CD4-positive, alpha-beta T cell treated with Interleukin-15 for 4 hours (primary cell): Measurements from ENCODE around the gene MRGPRG.
"Not testable (repeated sequence)": the region's sequence is repeated elsewhere in the genome, so short reads cannot be mapped to it uniquely, and the experiment has no call there.

Experiments
- DNase-seq: peaks from one replicate; pipeline ENCODE4 v3.0.0-alpha.2; 2020; ENCODE audit warnings: low spot score

MRGPRG gene, protein sequence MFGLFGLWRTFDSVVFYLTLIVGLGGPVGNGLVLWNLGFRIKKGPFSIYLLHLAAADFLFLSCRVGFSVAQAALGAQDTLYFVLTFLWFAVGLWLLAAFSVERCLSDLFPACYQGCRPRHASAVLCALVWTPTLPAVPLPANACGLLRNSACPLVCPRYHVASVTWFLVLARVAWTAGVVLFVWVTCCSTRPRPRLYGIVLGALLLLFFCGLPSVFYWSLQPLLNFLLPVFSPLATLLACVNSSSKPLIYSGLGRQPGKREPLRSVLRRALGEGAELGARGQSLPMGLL

DNA sequence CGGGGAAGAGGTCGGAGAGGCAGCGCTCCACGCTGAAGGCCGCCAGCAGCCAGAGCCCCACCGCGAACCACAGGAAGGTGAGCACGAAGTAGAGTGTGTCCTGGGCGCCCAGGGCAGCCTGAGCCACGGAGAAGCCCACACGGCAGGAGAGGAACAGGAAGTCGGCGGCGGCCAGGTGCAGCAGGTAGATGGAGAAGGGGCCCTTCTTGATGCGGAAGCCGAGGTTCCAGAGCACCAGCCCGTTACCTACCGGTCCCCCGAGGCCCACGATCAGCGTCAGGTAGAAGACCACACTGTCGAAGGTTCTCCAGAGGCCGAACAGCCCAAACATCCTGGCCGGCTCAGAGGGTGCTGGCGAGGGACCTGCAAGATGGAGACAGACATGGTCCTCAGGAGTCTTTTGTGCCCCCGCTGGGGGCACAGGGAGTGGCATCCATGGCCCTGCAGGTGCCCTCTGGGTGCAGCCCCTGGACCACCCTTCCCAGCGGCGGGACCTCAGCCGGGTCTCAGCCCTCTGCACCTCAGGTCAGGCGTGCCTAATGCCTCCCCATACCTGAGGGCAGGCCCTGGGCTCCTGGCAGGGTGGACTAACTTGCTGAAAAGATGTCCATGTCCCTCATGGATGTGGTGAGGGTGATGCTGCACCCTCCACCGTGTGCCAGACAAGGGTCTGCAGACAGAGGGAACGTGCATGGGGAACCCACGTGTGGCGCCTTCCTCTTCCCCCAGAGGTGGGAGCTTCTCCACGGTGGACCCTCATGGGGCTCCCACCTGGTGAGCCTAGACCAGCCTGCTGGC is at the start of gene MRGPRG:
MRGPRG (minus strand) TSS at position 331 of the 798 bp plus-strand sequence; CDS start at position 331, 0 bp downstream.
- no peak for DNase-seq

DNA sequence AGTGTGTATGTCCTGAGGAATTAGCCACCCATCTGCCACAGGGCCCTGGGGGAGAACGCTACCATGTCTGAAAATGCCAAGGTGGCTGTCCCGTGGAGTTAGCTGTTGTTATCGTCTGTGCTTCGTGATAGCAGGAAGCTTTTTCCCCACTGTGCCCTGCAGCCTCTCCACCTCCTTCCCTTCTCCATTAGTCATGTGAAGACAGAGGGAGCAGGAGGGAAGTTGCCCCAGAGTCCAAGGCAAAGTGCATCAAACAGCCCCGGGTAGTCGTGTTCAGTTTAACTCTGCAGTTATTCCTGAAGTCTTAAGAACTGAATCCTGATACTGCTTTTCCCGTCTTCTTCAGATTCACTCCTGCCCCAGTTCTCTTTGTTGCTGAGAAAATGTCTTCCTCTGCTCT is 43.9 kb upstream of the MRGPRG start:
- DNase-seq = not testable (repeated sequence)

DNA sequence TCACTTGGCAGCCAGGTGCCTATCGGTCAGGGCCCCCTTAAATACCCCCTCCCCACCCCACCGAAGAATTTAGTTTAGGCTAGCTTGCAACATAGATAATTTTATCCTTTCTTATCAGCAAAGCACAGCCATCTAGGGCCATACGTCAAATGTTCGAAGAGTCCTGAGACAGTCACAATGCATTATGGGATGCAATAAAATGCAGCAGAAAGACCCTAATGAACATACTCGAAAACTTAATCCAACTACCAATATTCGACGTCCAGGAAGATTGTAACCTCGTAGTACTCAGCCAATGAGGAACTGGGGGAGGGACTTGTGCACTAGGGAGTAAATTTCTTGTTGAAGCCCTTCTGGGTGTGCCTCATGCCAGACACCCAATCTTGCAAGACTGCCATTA is 43.2 kb upstream of the MRGPRG start:
- not testable (repeated sequence) for DNase-seq

DNA sequence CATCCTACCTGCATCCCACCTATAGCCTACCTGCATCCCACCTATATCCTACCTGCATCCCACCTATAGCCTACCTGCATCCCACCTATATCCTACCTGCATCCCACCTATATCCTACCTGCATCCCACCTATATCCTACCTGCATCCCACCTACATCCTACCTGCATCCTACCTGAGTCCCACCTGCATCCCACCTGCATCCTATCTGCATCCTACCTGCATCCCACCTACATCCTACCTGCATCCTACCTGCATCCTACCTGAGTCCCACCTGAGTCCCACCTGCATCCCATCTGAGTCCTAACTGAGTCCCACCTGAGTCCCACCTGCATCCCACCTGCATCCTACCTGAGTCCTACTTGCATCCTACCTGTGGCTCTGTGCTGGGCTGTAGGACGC is 38.9 kb upstream of the MRGPRG start:
- not testable (repeated sequence) for DNase-seq

DNA sequence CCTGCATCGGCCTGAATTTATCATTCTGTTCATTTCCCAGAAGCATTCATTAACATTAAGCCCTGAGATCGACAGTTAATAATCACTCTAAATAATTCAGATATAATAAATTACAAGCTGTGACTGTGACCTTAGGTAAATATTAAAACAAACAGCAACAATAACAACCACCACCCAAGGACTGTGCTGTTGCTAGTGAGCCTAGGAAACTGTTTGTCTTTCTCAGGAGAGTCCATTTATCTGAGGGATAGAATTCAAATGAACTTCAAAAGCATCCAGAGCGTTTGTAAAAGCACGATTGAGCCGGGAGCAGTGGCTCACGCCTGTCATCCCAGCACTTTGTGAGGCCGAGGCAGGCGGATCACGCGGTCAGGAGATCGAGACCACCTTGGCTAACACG is 36.6 kb upstream of the MRGPRG start:
- not testable (repeated sequence) for DNase-seq

DNA sequence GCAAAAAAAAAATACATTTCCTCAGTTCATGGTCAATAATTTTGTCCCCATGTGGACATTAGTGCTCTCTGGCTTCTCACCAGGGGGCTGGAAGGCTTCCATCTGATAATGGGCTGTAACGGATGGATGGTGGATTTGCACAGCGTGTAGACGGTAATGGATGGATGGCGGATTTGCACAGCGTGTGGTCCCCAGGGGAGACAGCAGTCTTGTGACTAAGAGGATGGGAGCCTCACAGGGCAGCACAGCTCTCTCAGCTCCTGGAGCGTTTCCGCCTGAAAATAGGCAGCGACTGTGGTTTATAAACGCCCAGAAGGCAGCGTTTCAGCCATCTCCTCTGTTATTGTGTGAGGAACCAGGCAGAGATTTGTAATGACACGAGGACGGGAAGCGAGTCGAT is 36.2 kb upstream of the MRGPRG start:
- DNase-seq = not testable (repeated sequence)

DNA sequence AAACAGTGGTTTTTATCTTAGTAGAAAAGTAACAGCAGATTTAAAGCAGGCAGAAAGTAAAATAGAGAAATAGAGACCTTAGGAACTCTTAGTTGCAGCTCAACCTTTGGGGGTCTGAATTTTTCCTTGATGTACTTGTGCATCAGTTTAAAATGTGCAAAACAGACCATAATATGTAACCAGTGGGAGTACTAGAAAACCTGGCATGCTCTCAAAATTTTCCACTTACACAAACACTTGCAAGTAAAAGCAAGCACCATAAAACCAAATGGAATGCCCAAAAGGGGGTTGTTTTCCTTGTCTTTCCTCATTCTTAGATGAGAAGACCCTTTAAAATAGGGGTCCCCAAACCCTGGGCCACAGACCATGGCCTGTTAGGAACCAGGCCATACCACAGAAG is 26.5 kb upstream of the MRGPRG start:
- DNase-seq = no peak

DNA sequence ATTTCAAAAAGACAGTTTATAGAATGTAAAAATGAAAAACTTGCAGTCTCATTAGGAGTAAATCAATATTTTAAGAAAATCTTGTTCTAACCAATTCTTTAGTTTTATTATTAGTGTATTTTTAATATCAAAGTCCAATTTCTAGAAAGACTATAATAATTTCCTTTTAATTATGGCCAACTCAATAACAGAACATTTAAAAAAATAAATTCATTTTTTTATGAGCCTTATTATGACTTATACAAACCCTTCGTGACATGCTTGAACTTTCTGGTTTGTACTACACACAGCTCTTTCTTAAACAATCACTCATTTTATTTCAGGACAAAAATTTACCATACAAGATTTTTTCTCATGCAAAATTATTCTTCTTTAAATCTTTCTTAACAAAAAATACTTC is 25.3 kb upstream of the MRGPRG start:
- DNase-seq = no peak

DNA sequence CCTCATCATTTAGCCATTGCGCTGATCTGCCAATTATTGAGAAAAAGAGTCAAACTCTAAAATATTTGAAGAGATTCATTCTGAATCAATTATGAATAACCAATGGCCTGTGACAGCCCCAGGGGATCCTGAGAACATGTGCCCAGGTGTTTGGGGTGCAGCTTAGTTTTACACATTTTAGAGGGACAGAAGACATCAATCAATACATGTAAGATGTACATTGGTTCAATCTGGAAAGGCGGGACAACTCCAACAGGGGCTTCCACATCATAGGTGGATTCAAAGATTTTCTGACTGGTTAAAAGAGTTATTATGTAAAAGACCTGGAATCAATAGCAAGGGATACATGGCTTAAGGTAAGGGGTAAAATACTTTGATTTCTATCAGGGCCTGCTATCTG is 18.5 kb upstream of the MRGPRG start:
- no peak for DNase-seq

DNA sequence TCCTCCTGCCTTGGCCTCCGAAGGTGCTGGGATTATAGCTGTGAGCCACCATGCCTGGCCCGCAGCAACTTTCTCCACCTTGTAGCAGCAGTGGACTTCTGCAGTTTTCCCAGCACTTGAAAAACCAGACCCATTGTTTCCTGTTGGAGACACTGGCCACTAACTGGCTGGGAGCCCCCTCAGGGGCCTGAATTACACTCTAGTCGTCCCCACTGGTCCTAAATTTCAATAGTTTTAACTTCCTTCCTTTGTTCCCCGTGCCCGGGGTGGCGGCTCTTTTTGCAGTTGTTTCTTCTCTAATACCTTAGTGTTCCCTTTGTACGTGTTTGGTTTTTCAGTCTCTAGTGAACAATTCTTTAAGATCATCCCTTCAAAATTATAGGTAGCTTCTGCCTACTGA is 16.2 kb upstream of the MRGPRG start:
- DNase-seq = no peak

DNA sequence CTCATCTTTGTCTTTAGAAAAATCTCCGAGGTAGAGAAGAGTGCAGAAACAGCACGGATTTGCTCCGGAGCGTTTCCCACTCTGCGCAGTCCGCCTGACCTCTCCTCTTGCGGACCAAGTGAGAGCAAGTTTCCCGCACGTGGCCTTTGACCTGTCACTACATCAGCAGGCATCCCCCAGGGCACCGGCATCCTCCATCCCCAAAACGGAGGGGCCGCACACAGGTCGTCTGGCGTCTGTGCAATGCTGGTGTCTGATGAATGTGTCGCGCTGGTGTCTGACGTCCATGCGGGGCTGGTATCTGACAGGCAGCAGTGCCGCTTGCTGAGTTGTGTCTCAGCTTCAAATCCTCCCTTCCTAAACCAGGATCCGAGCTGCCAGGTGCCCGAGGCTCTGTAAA is 14.3 kb upstream of the MRGPRG start:
- no peak for DNase-seq

DNA sequence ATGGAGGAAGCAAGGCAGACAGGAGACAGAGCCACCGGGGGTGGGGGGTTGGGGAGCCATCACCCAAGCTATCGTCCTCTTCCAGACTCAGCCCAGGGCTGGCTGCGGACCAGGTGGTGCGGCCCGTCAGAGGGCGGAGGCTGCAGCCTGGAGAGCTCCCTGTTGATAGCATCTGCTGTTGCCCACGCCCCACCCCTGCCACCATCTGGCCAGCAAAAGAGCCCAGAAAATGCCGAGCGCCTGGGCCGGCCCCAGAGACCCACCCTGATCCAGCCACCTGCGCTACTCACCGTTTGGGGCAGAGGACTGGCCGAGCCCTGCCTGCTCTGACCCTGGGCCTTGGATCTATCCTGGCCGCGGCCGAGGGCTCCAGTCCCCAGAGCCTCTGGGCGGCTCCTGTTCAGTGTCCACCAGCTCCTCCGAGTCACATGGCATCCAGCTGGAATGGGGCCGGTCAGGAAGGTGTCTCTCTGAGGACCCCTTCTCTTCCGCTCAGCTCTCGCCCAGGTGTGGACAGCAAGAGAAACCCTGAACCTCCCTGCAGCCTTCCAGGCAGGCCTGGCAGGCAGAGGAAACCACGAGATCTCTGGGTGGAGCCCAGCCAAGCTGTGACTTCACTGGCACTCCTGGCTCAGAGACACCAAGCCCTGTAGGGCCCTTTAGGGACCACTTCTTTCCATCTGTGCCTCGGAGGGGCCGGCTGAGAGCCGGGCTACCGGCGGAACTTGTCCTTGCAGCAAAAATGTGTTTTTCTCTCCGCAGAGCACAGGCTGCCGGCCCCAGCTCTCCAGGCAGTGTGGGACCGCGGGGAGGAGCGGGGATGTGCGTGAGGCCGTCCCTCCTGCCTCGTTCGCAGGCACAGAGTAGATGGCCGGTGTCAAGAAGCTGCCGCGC is 13.5 kb upstream of the MRGPRG start, which contains the start of gene MRGPRE:
MRGPRE (minus strand) TSS at position 567 of the 894 bp plus-strand sequence. CDS start 3,618 bp downstream, outside the sequence.
- no peak for DNase-seq

DNA sequence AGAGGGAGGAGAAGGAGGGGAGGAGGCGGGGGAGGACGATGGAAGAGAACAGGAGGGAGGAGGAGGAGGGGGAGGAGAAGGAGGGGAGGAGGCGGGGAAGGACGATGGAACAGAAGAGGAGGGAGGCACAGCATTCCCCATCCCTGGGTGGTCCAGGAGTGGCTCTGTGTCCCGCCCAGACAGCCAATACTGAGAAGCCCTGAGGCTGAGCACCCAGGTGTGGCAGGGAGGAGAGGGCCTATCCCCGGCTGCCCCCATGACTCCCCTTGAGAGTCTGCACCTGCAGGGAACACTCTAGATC is 12.9 kb upstream of the MRGPRG start:
- DNase-seq = no peak

DNA sequence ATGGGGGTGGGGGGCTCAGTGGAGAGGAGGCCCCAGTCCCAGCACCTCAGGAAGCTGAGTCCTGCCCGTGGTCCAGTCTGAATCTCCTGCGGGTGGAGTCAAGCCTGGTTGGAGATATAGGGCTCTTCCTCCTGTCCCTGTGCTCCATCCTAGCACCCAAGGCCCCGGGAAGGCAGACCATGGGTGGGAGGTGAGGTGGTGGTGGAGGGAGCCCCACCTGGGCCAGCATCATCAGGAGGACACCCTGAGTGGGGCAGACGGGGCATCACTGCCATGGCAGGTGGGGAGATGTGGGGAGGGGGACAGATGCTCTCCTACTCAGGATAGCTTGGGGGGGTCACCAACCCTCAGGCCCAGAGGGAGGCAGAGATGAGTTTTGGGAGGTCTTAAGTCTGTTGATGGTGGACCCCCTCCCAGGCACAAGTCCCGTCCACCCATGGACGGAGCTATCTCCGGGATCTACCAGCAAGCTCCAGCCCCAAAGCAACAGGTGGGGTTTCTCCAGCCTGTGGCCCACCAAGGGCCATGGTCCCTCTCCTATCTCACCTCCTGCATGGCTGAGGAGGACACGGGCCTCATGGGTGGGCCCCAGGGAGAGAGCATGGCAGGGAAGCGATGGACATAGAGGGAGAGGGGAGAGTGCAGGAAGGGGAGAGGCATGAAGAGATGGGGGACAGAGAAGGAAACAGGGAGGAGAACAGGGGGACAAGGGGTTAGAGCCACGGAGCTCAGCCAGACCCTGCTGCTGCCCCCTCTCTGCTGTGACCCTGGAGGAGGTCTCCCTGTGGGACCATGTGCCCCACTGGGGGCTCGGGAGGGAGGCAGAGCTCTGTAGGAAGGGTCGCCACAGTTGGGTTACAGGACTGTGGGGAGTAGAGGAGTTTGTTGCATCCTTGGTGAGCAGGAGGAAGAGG is 12.3 kb upstream of the MRGPRG start:
- no peak for DNase-seq

DNA sequence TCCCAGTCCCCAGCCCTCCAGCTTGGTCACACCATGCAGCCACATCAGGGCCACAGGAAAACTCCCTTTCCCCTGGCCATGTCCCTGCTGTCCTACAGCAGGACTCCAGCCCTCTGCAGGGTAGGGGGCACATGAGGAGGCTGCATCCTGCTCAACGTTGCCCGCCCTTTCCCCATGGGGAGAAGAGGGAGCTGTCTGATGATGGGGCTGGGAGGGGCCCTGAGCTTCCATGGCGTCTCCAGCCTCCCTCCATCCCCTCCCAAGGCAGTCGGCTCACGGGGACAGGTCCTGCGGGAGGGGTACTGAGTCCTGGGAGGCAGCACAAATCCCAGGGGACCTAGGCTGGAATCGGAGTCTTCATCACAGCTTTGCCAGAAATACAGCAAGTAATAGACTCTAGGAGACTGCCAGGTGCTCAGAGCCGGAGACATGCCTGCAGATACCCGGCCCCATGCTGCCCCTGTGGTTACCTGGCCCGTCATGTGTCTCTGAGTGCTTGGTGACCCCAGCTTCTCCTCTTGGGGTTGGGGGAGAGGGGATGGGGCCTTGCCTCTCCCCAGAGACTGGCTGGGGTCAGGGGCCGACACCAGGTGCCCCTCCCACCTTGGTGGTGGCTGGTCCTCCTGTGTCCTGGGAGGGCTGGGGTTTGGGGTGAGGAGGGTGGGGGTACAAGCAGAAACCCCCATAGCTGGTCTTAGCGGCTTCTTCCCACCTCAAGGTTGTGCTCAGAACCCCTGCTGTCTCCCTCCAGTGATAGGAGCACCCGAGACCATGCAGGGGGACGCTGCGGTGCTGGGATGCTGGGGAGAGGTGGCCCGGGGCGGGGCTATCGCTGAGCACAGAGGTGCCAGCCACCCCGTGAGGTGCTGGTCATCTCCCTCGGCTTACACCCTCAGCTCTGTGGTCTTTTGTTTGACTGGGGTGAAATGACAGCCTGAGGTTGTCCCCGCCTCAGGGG is 11.3 kb upstream of the MRGPRG start:
- no peak for DNase-seq

DNA sequence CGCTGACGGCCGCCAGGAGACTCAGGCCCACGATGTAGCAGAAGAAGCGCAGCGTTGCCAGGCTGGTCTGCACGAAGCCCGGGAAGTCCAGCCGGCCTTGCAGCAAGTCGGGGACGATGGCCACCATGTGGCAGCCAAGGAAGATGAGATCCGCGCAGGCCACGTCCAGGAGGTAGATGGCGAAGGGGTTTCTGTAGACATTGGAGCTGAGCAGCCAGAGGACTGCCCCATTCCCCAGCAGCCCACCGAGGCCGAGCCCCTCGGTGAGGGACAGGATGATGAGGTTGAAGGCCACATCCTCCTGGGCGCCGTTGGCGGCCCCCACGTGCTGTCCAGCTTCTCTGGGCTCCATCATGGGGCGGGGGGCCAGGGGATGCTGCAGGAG is 9.8 kb upstream of the MRGPRG start:
- DNase-seq = no peak

DNA sequence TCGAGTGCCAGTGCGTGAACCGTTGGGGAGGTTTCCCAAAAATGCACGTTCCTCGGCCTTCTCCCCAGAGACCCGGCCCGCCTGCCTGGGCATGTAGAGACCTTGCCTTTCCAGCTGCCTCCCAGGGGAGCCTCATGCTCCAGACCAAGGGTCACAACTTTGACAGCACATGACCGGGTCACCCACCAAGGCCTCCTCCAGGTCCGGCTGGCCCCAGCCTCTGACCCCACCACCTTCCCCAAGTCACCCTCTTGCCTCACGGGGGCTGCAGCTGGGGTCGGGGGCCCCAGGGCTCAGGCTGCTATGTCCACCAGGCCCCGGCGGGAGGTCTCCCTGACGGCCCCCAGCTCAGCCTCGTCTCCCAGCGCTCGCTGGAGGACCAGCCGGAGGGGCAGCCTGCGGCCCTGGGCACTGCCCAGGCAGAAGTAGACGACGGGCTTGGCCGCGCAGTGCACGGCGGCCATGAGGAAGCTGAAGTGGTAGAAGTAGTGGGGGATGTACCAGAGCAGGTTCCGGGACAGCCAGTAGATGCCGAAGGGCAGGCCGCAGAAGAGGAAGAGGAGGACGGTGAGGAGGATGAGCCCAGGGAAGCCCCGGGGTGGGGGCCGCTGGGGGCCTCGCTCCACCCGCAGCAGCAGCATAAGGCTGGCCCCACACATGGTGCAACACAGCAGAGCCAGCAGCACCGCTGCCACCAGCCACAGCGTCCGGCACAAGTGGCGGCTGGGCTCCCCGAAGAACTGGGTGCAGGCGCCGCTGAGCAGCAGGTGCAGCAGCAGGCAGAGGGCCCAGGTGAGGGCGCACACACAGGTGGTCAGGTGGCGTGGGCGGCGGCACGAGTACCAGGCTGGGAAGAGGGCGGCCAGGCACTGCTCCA is 9.2 kb upstream of the MRGPRG start:
- no peak for DNase-seq

DNA sequence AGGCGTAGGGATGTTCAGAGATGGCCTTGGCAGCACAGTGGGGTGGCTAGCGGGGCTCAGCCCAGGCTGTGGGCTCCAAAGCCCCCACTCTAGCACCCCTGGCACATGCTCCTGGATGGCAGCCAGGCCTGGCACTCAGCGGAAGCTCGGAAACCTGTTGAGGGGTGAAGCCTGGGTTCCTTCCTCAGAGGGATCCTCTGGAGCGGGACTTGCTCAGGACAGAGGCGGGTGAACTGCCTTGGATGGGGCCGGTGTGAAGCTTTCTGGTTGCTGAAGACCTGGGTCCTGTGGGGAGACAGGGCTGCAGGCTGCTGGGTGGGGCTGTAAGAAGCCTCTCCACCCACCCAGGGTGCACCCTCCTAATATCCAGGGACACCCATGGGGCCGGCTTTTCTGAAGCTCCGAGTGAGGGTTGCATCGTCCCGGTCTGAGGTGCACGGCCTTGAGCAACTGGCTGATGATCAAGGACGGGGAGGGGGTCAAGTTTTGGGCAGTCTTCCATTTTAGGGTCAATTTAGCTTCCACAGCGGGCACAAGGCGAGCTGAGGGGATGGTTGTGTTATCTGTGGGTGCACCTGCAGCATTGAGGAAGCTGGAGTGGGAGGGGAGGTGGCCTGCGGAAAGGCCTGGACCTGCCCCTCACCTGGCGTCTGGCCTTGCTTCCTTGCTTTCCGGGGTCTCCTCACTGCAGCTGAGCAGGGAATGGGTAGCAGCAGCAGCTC is 8.4 kb upstream of the MRGPRG start:
- DNase-seq = no peak
